GM12872 (cell line): ENCODE measurements around the gene TRAPPC1.

Source experiments
- TF ChIP-seq, protein P1 (sequence below): IDR thresholded peaks from 3 replicates; pipeline ENCODE4 v1.5.1; 2011; ENCODE audit warnings: low read depth, mild to moderate bottlenecking, low read length, moderate library complexity; ENCODE audit not compliant: insufficient read depth

Gene TRAPPC1

DNA sequence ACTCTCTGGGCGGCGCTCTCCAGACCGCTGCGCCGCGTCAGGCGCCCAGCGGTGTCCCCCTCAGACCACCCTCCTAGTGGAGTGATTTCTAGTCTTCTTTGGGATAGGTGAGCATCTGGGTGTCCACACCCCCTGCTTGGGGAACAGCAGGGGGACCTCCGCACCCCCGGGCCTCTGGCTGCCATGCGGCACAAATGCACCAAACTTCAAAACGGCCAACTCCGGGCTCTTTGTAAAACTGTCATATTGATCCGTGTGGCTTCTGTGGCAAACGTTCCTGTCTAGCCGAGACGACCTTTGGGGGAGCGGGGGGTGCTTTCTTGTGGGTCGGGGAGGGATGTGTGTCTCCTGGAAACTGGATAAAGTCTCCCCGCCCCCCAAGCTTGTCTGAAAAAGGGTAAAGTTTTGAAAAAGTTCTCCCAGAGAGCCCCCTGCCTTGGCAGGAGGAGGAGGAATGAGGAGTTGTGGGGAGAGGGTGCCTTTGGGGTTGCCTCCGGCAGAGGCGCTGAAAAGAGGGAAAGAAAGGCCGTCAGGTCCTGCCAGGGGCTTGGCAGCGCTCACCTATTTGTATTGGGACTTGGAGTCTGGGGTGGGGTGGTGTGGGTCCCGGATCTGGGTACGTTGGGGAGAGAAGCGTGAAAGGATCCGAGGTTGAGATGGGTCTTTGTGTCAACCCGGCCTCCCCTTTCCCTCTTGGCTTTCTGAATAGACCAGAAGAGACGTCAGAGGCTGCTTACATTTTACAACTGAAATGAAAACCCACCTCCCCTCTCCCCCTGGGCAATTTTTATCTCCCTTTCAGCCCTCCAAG lies 45.3 kb downstream of the TRAPPC1 start:
- TF ChIP-seq, protein P1, sequence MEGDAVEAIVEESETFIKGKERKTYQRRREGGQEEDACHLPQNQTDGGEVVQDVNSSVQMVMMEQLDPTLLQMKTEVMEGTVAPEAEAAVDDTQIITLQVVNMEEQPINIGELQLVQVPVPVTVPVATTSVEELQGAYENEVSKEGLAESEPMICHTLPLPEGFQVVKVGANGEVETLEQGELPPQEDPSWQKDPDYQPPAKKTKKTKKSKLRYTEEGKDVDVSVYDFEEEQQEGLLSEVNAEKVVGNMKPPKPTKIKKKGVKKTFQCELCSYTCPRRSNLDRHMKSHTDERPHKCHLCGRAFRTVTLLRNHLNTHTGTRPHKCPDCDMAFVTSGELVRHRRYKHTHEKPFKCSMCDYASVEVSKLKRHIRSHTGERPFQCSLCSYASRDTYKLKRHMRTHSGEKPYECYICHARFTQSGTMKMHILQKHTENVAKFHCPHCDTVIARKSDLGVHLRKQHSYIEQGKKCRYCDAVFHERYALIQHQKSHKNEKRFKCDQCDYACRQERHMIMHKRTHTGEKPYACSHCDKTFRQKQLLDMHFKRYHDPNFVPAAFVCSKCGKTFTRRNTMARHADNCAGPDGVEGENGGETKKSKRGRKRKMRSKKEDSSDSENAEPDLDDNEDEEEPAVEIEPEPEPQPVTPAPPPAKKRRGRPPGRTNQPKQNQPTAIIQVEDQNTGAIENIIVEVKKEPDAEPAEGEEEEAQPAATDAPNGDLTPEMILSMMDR, result no peak

DNA sequence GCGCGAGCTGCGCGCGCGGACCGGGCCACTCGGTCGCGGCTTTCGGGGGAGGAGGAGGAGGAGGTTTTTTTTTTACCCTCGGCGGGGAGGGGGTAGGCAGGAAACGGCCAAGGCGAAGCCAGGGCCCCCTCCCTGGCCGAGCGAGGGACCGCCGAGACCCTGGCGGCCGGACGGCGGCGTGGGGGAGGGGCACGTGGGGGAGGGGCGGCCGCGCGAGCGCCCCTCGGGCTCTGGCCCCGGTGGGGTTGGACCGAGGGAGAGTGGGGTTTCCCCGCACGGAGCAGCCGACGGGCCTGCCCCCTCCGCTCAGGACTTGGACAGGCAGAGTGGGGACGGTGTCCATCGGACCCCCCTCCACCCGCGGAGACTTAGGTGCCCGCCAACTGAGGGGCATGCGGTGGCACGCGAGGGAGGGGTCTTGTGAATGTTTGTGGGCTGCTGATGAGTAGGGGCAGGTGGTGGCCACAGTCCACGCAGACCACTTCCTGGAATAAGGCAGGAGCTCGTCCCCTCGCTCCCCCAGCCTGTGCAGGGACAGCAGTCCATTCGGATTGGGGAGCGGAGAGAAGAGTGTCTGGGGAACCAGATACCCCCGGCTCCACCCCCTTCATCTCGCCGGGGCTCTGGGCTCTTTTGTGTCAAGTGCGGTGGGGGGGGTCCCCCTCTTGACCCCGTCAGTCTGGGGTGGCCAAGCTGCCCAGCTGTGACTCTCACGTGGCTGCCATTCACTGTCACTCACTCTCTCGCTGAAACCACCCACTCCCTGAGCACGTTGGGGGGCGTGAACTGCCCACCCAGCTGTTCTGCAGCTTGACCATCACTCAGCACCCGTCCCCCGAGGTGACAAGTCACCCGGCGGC lies 46.1 kb downstream of the TRAPPC1 start:
- TF ChIP-seq, protein P1, result no peak

DNA sequence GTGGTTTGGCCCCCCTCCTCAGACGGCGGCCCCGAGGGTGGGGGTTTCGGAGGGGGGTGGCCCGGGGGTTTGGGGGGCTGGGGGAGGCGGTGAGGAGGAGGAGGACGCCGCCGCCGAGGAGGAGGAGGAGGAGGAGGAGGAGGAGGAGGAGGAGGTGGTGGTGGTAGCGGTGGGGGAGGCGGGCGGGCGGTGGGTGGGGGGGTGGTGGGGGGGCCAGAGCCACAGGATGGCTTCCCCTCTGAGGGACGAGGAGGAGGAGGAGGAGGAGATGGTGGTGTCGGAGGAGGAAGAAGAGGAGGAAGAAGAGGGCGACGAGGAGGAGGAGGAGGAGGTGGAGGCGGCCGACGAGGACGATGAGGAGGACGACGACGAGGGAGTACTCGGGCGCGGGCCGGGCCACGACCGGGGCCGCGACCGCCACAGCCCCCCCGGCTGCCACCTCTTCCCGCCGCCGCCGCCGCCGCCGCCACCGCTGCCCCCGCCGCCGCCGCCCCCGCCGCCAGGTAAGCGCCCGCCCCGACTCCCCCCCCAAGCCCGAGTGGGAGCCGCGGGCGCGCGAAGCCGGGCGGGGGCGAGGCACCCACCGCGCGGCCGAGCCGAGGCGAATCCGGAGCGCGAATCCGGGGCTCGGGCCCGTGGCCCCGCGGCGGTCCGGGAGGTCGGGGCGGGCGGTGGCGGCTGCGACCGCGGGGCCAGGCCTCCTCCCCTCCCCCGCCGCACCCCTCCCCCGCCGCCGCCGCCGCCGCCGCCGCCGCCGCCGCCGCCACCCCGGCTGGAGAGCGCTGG lies 47.0 kb downstream of the TRAPPC1 start:
- TF ChIP-seq, protein P1, result no peak

DNA sequence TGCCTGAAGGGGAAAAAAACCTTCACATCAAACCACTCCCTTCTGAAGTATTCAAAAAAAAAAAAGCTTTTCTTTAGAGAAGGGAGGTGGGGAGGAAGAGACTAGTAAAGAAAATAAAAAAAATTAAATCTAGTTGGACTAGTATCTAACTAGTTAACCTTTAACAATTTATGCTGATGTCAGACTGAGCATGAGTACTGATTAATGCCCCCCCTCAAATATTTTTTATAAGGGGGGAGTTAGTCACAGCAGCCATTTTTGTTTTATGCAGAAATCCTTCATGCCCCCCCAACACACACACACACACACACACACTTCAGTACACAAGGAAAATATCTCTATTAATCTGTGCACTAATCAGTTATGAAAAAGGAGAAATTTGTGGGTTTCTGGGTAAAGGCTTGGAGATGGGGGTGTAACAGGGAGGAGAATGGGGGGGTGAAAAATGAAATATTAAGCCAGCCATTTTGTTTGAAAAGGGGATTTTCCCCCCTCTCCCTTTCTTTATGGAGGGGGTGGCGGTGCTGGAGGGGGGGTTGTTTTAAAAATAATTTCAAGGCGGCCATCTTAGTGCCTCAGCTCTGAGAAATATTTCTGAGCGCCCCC lies 47.9 kb downstream of the TRAPPC1 start:
- TF ChIP-seq, protein P1, result no peak

DNA sequence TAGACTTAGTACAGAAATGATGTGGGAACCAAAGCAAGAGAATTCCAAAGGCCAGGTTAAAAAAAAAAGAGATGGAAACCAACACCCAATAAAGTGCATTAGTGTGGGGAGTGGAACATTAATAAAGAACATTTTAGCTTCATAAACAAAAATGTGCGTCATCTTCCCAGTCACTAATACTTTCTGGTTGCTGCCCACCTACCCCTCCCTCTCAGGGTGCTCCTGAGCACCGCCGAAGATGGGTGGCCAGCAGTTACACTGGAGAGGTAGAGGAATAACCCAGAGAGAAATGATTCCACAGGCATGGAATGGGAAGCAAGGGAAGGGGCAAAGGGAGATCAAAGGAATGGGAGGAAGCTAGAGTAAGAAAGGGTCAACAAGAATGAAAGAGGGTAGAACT lies 49.1 kb downstream of the TRAPPC1 start:
- TF ChIP-seq, protein P1, result no peak

DNA sequence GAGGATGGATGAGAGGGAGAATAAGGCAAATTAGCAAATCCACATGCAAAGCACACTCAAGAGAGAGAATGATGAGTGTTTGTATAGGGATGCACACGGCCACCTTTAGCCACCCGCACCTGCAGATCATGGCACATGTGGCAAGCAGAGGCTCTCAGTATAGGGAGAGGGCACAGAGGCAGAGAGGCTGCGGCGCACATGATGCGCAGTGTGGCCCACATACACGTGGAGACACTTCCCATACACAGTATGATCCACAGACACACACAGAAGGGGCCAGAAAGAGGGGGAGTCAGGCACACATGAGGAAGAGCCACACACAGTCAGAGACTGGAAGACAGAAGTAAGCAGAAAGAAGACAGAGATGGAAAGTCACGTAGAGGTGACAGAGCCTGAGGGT lies 49.7 kb downstream of the TRAPPC1 start:
- TF ChIP-seq, protein P1, result no peak
